Measurements from ENCODE around the gene RAX. TPM values are rescaled to one million over a fixed set of nuclear protein-coding genes. Genes with fewer than 3 reads are reported as not detected.
A peak's percentile ranks its signal among the peaks of the same experiment; 100 is the strongest.

RAX gene
- total RNA-seq, 1 experiment from 2014 or later = 0.94 TPM

- Mint-ChIP-seq H3K4me1 (peaks cover 21% of the 10 kb centered on the region), H3K4me3 (no peak overlapping the region), H3K27ac (no peak overlapping the region), H3K36me3 (no peaks in the 10 kb centered on the region), H3K9me3 (no peaks in the 10 kb centered on the region), H3K27me3 (ENCODE audit: low read depth) (peaks cover 99% of the 10 kb centered on the region)
- CTCF ChIA-PET = interaction anchor here (0.7 to 1.9 kb wide), 2 partner anchors 29 to 123 kb away, joined by 4 to 7 read pairs; no protein-coding TSS in a partner anchor
- no peak for DNase-seq (ENCODE audit: low spot score)
- ATAC-seq = no peak
- TF ChIP-seq JUN (CRISPR knock-in tag; IDR thresholded peaks at IDR 0.05) = no peak
- POLR2A ChIA-PET = no interaction called here
Observed at GRCh38 chr18:59279193-59279592, 5.9 kb upstream of the RAX start.

- no peak for TF ChIP-seq NR1H2 (CRISPR knock-in tag; IDR thresholded peaks at IDR 0.05)
- no peak for TF ChIP-seq IRF2 (CRISPR knock-in tag; IDR thresholded peaks at IDR 0.05; ENCODE audit: borderline replicate concordance, low read depth)
- no peak for TF ChIP-seq ZBTB21 (CRISPR knock-in tag; IDR thresholded peaks at IDR 0.05; ENCODE audit: borderline replicate concordance)
- TF ChIP-seq STAT6 (CRISPR knock-in tag; conservative IDR thresholded peaks at IDR 0.05; ENCODE audit: low read depth) = no peak
- no peak for TF ChIP-seq SP1 (CRISPR knock-in tag; conservative IDR thresholded peaks at IDR 0.05)
- TF ChIP-seq ZNF416 (CRISPR knock-in tag; IDR thresholded peaks at IDR 0.05) = no peak
- no peak for TF ChIP-seq RELA (CRISPR knock-in tag; IDR thresholded peaks at IDR 0.05; ENCODE audit: borderline replicate concordance)
- TF ChIP-seq NR3C1 (CRISPR knock-in tag; conservative IDR thresholded peaks at IDR 0.05; ENCODE audit: low read depth) = no peak
- TF ChIP-seq ESRRA (CRISPR knock-in tag; IDR thresholded peaks at IDR 0.05; ENCODE audit: borderline replicate concordance) = no peak
- TF ChIP-seq ARID4B (CRISPR knock-in tag; IDR thresholded peaks at IDR 0.05; ENCODE audit: borderline replicate concordance) = no peak
- TF ChIP-seq CREM (CRISPR knock-in tag; IDR thresholded peaks at IDR 0.05) = no peak
- no peak for TF ChIP-seq ZNF396 (CRISPR knock-in tag; IDR thresholded peaks at IDR 0.05; ENCODE audit: borderline replicate concordance)
- TF ChIP-seq FOXJ3 (CRISPR knock-in tag; IDR thresholded peaks at IDR 0.05; ENCODE audit: borderline replicate concordance) = no peak
- no peak for TF ChIP-seq GRHL2 (CRISPR knock-in tag; IDR thresholded peaks at IDR 0.05; ENCODE audit: insufficient replicate concordance, severe bottlenecking)
- TF ChIP-seq JUN (CRISPR knock-in tag; IDR thresholded peaks at IDR 0.05) = no peak
- H3K4me3 Mint-ChIP-seq = no peak overlapping the region
- POLR2A ChIA-PET = no interaction called here
- H3K4me1 Mint-ChIP-seq = peaks cover 22% of the 10 kb centered on the region
- no peaks in the 10 kb centered on the region for H3K9me3 Mint-ChIP-seq
- DNase-seq (ENCODE audit: low spot score) = no peak
- CTCF ChIA-PET = interaction anchor here (1.9 kb wide), 1 partner anchor 124 kb away, joined by 7 read pairs; no protein-coding TSS in a partner anchor
- H3K36me3 Mint-ChIP-seq = no peaks in the 10 kb centered on the region
- no peak overlapping the region for H3K27ac Mint-ChIP-seq
- ATAC-seq = no peak
- H3K27me3 Mint-ChIP-seq (ENCODE audit: low read depth) = peaks cover 99% of the 10 kb centered on the region
Observed at GRCh38 chr18:59278793-59279192, 5.5 kb upstream of the RAX start.

- POLR2A ChIA-PET = interaction anchor here (0.6 kb wide), 1 partner anchor 1331 kb away, joined by 3 read pairs; no protein-coding TSS in a partner anchor
- ATAC-seq = 0 out of 2 replicates have a peak, but pooled peaks have one; percentile 3
- CTCF ChIA-PET = interaction anchor here (0.6 to 2.8 kb wide), 8 partner anchors 11 to 421 kb away, joined by 3 to 26 read pairs (median 6); partner anchors contain the start of gene CCBE1
- DNase-seq (ENCODE audit: low spot score) = no peak
- Mint-ChIP-seq H3K9me3 (no peaks in the 10 kb centered on the region), H3K4me1 (peaks cover 32% of the 10 kb centered on the region), H3K4me3 (peak overlapping the region; percentile 16; the same call in 1 of the 2 replicates), H3K27me3 (ENCODE audit: low read depth) (peaks cover 98% of the 10 kb centered on the region), H3K27ac (no peak overlapping the region), H3K36me3 (no peaks in the 10 kb centered on the region)
- TF ChIP-seq ATF3 (CRISPR knock-in tag; conservative IDR thresholded peaks at IDR 0.05) (no peak), ZNF425 (CRISPR knock-in tag; conservative IDR thresholded peaks at IDR 0.05) (no peak), RELA (CRISPR knock-in tag; IDR thresholded peaks at IDR 0.05; ENCODE audit: borderline replicate concordance) (no peak), ZNF512 (CRISPR knock-in tag; IDR thresholded peaks at IDR 0.05; ENCODE audit: borderline replicate concordance) (no peak)
Observed at GRCh38 chr18:59276047-59276446, 2.8 kb upstream of the RAX start.
